Hematopoietic multipotent progenitor cell treated with erythropoietin and hydrocortisone succinate and interleukin-3 and kit ligand, for 4 days (in vitro differentiated cells): ENCODE measurements around the gene TMEM39A.

Source experiments
- DNase-seq: peaks from one replicate; pipeline ENCODE4 v3.0.0-alpha.2; 2015

Gene TMEM39A

GRCh38 chr3:119463171-119464169, at the start of gene TMEM39A:
Gene TMEM39A, minus strand, starts transcription at chr3:119463615. Its CDS starts 1,541 bp downstream, at chr3:119462074.
- DNase-seq: peak; percentile 100

DNA sequence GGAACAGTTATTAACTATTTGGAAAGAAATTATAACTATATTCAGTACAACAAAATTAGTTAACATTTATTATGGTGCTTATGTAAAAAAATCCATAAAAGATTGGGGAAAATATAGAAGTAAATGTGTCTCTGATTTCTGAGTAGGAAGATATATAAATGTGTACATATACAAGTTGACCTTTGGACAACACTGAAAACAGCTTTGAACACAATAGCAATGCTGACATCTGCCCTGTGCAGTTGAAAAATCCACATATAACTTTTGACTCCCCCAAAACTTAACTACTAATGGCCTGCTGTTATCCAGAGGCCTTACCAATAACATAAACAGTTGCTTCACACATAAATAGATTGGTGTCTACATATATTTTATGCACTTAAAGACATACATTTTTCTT, 47.3 kb upstream of the TMEM39A start:
- DNase-seq: no peak

- DNase-seq: peak; percentile 86
These were observed 44.9 kb upstream of the TMEM39A start for GRCh38 chr3:119508172-119508845.

DNA sequence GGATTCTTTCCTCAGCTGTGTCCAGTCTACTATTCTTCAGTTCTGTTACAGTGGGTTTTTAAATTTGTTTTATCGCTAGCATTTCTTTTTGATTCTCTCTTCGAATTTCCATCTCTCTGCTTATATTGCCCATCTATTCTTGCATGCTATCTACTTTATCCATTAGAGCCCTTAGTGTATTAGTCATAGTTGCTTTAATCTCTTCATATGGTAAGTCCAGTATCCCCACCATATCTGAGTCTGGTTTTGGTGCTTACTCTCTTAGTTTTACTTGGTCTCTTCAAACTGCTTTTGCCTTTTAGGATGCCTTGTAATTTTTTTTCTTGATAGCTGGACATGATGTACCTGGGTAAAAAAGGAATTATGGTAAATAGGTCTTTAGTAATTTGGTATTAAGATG, 44.0 kb upstream of the TMEM39A start:
- DNase-seq: no peak

DNA sequence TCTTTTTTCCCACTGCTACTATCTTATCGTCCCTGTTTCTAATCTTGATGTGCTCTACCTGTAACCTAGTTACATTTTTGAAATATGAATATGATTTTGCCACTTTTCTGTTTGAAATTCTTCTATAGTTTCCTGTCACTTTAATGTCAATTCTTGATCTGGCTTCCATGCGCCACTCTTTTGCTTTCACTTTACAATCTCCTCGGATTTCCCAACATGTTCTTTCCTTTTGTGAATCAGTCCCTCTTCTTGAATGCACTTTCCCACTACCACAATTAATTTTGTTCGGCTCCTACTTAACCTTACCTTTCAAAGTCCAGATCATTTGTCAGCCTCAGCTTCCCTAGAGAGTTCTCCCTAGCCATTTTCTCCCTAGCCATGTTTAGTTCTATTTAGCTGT, 43.2 kb upstream of the TMEM39A start:
- no peak for DNase-seq

DNA sequence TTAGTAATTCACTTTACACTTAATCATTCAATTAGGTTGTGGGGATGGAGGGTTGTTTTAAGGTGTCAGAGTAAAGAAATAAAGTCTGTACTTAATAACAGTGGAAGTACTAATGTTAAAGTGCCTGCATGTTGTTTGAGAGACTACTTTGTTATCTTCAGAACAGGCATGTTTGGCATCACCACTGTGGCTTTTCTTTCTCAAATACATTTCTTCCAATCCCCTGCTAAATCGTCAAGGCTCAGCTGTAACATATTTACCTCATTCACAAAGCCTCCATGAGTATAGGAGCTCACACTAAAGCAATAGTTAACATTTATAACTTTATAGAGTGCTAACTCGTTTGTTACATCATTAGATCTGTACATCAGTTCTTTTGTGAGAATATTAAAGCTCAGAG, 37.5 kb upstream of the TMEM39A start:
- peak; percentile 50 for DNase-seq

- DNase-seq: no peak
These were observed 36.9 kb upstream of the TMEM39A start for GRCh38 chr3:119500265-119500664.

GRCh38 chr3:119498186-119499011, 35.0 kb upstream of the TMEM39A start, which contains the start of gene TIMMDC1:
Gene TIMMDC1, plus strand, starts transcription at chr3:119498547. Its CDS starts 187 bp downstream, at chr3:119498734.
- peak; percentile 99 for DNase-seq

- peak; percentile 54 for DNase-seq
These were observed 34.4 kb upstream of the TMEM39A start for GRCh38 chr3:119497820-119498185.

- peak; percentile 28 for DNase-seq
These were observed 31.2 kb upstream of the TMEM39A start for GRCh38 chr3:119494597-119494996.

GRCh38 chr3:119492810-119493209, 29.4 kb upstream of the TMEM39A start:
- DNase-seq: no peak

DNA sequence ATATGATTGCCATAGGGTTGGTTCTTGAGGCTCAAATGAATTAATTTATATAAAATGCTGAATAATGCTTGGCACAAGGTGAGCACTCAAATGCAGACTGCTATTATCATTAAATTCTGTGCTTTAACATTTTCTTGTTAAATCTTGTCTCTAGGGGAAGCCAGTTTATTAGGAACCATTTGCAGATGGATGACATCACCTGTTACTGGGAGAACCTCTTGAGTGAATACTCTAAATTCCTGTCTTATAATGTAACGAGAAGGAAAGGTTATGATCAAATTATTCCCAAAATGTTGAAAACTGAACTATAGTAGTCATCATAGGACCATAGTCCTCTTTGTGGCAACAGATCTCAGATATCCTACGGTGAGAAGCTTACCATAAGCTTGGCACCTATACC, 28.7 kb upstream of the TMEM39A start:
- no peak for DNase-seq

DNA sequence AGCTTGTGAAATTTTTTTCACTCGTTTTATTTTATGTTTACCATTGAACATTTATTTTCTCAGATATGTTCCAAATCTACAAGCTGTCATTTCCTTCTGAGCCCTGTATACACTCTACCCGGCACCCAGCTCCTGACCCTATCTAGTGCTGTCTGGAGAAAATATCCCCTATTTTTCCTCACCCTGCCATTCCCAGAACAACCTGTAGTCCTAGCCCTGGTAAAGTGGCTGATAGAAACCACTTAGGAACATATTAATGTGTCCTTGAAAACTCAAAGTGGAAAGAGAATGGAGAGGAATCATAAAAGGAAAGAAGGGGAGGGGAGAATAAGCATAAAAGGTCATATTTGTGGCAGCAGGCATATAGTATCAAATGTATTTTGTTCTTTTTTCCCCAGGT, 26.7 kb upstream of the TMEM39A start:
- no peak for DNase-seq

DNA sequence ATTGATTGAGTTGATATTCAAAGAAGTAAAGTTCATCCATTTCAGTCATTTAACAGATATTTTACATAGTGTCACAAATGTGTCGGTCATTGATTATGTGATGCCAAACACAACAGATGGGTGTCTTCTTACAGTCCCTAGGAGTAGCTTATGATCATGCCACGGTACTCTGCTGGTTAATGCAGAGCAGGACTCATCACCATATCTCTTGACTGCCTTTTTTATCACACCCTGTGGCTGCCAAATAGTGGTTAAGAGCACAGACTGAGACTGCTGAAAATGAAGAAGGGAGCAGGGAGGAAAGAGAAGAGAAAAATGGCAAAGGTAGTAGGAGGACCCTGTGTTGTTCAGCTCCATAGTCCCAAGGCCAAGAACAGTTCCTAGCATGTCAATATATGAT, 22.1 kb upstream of the TMEM39A start:
- no peak for DNase-seq

DNA sequence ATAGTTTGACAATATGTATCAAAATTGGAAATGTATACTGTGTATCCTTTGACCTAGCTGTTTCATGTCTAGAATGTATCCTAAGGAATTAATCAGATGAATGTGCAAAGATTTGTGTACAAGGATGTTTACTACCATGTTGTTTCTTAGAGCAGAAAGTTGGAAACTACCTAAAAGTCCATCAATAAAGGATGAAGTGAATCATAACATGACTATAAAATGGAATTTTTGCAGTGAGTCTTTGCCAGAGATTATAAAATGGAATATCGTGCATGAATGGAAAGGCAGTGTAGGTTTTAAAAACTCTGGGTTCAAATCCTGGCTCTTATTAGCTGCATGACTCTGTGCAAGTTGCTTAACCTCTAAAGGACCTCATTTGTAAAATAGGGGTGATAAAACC, 19.7 kb upstream of the TMEM39A start:
- DNase-seq: no peak

- no peak for DNase-seq
These were observed 17.7 kb upstream of the TMEM39A start for GRCh38 chr3:119481079-119481478.

DNA sequence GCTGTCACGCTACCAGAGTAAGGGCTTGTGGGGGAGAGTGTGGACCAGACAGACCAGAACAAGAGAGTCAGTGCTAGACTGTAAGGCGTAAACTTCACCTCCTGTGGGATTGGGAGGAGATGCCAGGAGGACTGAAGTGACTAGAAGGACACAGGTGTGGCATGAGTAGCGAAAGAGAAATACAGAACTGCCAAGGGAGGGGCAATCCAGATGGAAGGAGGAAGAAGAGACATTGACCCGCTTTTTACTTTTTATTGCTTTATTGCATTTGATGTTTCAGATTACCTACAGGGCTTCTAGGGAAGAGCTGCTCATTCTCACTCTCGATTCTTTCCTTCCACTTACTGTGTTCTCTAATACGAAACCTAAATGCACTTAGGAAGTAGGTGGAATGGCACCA, 7.5 kb upstream of the TMEM39A start:
- no peak for DNase-seq

DNA sequence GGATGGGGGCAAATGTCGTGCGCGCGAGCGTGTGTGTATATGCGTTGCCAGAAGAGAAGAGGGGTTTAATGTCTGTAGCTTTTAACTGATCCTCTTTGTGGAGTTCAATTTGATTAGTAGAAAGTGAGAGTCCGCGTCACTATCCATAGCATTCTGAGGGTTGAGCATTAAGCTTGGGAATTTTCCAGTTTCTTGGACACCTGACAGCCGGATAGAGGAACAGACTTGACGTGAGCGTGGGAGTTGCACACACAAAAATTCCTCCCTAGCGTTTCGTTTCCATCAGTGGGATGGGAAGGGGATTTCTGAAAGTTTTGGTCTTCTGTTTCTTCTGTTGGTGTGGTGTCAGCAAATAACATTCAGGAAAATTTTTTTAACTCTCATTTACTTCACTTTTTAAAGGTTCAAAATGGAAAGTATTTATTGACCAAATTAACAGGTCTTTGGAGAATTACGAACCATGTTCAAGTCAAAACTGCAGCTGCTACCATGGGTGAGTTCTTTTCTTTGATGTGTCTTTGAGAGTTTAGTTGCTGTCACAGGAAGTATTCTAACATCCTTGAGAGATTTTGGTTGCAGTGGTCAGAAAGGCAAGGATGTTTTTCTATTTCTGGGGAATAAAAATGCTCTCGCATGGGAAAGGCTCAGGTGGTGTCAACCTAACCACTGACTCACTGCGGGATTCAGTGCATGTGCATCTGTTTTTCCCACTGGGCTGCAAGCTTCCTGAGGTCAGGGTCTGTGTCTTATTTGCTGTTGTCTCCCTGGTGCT, 6.2 kb upstream of the TMEM39A start:
- peak; percentile 9 for DNase-seq

GRCh38 chr3:119468041-119468440, 4.6 kb upstream of the TMEM39A start:
- DNase-seq: peak; percentile 57

- no peak for DNase-seq
These were observed 6.2 kb downstream of the TMEM39A start for GRCh38 chr3:119457246-119457645.

DNA sequence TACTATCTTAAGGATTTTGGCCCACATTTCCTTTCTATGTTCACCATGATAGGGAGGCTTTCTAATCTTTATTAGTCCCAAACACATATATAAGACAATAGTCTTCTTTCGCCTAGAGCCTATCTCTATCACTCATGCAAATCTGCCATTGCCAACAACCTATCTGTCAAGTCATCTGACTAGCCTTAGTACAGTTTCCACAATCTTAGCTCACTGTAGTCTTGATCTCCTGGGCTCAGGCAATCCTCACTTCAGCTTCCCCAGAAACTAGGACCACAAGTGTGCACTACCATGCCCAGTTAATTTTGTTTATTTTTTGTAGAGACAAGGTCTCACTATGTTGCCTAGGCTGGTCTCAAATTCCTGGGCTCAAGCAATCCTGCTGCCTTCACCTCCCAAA, 6.9 kb downstream of the TMEM39A start:
- DNase-seq: peak; percentile 8

DNA sequence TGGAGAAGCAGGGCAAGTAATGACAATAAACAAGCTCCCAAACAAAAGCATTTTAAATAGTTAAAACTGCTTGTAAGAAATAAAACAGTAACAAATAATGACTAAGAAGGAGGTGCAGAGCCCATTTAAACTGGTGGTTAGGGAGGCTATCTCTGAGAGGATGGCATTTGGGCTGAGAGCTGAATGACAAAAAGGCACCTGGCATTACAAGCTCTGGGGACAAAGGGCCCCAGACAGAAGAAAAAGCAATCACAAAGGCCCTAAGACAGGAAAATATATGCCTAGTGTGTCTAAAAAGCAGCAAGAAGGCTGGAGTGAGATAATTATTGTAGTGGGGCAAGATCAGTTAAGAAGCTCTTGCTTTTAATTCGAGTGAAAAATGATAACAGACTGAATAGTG, 9.6 kb downstream of the TMEM39A start:
- no peak for DNase-seq
